ENCODE results near the gene MAP1LC3B2. TPM values are rescaled to one million over a fixed set of nuclear protein-coding genes. Genes with fewer than 3 reads are reported as not detected.

The MAP1LC3B2 gene
- total and polyA plus RNA-seq, 12 donors = 0.59 to 4.6 (median 2.2) TPM

DNA sequence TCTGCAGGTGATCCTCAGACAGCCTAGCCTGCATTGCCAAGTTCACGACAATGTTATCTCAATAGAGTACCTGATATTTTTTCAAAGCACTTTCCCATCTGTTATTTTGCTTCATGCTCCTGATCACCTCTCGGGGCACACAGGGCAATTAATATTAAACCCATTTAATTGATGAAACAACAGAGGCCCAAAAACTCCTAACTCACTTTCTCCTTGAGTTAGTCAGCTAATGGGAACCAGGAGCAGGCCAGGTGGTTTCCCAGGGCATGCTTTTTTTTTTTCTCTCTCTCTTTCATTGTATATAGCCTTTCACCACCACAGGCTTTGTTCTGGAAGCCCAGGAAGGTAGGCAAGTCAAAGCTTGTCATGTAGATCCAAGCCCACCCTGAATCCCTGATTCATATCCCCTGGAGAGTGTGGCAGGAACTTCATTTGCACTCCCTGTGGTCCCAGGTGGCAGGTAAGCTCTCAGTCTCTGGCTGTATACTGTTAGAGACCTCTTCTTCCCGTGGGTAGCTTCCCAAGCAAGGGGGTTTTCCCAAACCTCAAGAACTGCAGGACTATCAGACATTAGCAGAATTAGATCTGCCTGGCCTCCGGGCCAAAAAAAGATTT is 41.6 kb upstream of the MAP1LC3B2 start:
- H3K27me3 ChIP-seq = peaks cover 0 to 11% (median 0%) of the 10 kb centered on the region in 7 donors
- H3K4me3 ChIP-seq = no peak overlapping the region
- WGBS, 2 donors = 66 to 70% methylated on average over 4 of the region's 4 CpGs
- no peaks in the 10 kb centered on the region for H3K9me3 ChIP-seq
- DNase-seq = no peak
- peaks cover 0 to 13% (median 0%) of the 10 kb centered on the region in 9 donors for H3K4me1 ChIP-seq
- intact Hi-C loops (cut with DNase I) = no loop called here
- H3K36me3 ChIP-seq = no peaks in the 10 kb centered on the region
- TF ChIP-seq, protein P1, sequence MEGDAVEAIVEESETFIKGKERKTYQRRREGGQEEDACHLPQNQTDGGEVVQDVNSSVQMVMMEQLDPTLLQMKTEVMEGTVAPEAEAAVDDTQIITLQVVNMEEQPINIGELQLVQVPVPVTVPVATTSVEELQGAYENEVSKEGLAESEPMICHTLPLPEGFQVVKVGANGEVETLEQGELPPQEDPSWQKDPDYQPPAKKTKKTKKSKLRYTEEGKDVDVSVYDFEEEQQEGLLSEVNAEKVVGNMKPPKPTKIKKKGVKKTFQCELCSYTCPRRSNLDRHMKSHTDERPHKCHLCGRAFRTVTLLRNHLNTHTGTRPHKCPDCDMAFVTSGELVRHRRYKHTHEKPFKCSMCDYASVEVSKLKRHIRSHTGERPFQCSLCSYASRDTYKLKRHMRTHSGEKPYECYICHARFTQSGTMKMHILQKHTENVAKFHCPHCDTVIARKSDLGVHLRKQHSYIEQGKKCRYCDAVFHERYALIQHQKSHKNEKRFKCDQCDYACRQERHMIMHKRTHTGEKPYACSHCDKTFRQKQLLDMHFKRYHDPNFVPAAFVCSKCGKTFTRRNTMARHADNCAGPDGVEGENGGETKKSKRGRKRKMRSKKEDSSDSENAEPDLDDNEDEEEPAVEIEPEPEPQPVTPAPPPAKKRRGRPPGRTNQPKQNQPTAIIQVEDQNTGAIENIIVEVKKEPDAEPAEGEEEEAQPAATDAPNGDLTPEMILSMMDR (IDR thresholded peaks at IDR 0.05) = no peak
- no peak overlapping the region for H3K27ac ChIP-seq
- no peak for ATAC-seq

DNA sequence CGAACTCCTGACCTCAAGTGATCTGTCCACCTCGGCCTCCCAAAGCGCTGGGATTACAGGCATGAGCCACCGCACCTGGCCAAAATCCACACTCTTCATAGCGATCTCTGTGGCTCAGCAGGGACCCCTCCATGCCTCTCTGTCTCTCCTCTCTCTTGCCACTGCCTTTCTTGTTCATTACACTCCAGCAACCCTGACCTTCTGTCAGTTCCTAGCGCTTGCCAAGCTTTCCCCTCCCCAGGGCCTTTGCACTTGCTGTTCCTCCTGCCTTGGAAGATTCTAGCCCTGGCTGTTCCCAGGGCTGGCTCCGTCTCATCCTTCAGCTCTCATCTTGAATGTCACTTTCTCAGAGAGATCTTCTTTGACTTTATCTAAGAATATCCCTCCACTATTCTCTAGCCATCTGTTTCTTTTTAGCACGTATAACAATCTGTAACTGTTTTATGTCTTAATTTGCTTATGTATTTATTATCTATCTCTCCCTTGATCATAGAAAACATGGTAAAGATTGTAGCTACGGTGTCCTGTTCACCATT is 38.9 kb upstream of the MAP1LC3B2 start:
- Histone ChIP-seq H3K4me3 (no peak overlapping the region), H3K27ac (no peak overlapping the region), H3K4me1 (peaks cover 0 to 17% (median 6%) of the 10 kb centered on the region in 9 donors), H3K9me3 (no peaks in the 10 kb centered on the region), H3K27me3 (peaks cover 0 to 16% (median 0%) of the 10 kb centered on the region in 7 donors), H3K36me3 (no peaks in the 10 kb centered on the region)
- intact Hi-C loops (cut with DNase I) = no loop called here
- ATAC-seq (no peak), DNase-seq (no peak)
- whole genome bisulfite sequencing, 2 donors = 93 to 96% methylated on average over 9 of the region's 9 CpGs
- TF ChIP-seq, protein P1 (IDR thresholded peaks at IDR 0.05) = no peak

GRCh38 chr12:116520801-116521471 is 38.2 kb upstream of the MAP1LC3B2 start:
- H3K36me3 ChIP-seq = no peaks in the 10 kb centered on the region
- no peak for ATAC-seq
- peaks cover 0 to 19% (median 7%) of the 10 kb centered on the region in 9 donors for H3K4me1 ChIP-seq
- 58 to 66% methylated on average over 15 of the region's 15 CpGs for WGBS, 2 donors
- peaks cover 0 to 22% (median 5%) of the 10 kb centered on the region in 7 donors for H3K27me3 ChIP-seq
- intact Hi-C loops (cut with DNase I) = no loop called here
- TF ChIP-seq, protein P1 (IDR thresholded peaks at IDR 0.05) = no peak
- no peak for DNase-seq
- H3K27ac ChIP-seq = no peak overlapping the region
- H3K4me3 ChIP-seq = no peak overlapping the region
- no peaks in the 10 kb centered on the region for H3K9me3 ChIP-seq

DNA sequence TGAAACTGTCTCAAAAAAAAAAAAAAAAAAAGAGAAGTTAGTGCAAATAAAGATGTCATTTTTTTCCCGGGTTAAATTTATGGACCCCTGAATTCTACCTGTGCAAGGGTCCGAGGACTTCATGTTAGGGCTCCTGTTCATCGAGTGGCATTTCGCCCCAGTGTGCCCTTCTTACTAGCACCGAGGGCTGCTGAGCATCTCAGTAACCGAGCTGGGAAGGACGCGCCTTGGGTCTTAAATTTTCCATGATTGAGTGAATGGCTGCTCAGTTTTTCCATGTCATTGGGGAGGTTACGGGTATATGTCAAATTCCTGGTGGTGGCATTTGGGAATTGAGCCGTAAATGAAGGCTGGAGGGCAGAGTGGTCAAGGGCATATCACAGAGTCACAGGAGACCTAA is 34.9 kb upstream of the MAP1LC3B2 start:
- TF ChIP-seq, protein P1 (IDR thresholded peaks at IDR 0.05) = no peak
- WGBS, 2 donors = 92 to 95% methylated on average over 10 of the region's 10 CpGs
- Histone ChIP-seq H3K27me3 (peaks cover 0 to 28% (median 23%) of the 10 kb centered on the region in 7 donors), H3K27ac (no peak overlapping the region), H3K4me3 (no peak overlapping the region), H3K36me3 (no peaks in the 10 kb centered on the region), H3K4me1 (peaks cover 0 to 23% (median 5%) of the 10 kb centered on the region in 9 donors), H3K9me3 (no peaks in the 10 kb centered on the region)
- intact Hi-C loops (cut with DNase I) = no loop called here
- DNase-seq = no peak
- no peak for ATAC-seq
